Measurements from ENCODE around the gene FLYWCH2.
"Not testable (repeated sequence)": the region's sequence is repeated elsewhere in the genome, so short reads cannot be mapped to it uniquely, and the experiment has no call there.

The FLYWCH2 gene

GRCh38 chr16:2937170-2937569, 54.2 kb downstream of the FLYWCH2 start:
- DNase-seq (ENCODE audit: low read depth in 2 of 2) = no peak

GRCh38 chr16:2938206-2938605, 55.2 kb downstream of the FLYWCH2 start:
- DNase-seq (ENCODE audit: low read depth in 2 of 2) = no peak

GRCh38 chr16:2939968-2940367, 57.0 kb downstream of the FLYWCH2 start:
- no peak for DNase-seq (ENCODE audit: low read depth in 2 of 2)

GRCh38 chr16:2942045-2942444, 59.0 kb downstream of the FLYWCH2 start:
- no peak for DNase-seq (ENCODE audit: low read depth in 2 of 2)

GRCh38 chr16:2943716-2944115, 60.7 kb downstream of the FLYWCH2 start:
- not testable (repeated sequence) for DNase-seq (ENCODE audit: low read depth in 2 of 2)

- DNase-seq (ENCODE audit: low read depth in 2 of 2) = no peak
Measured at GRCh38 chr16:2946649-2947048, 63.6 kb downstream of the FLYWCH2 start.
